ENCODE results near the gene AGRN.
"Not testable (repeated sequence)": the region's sequence is repeated elsewhere in the genome, so short reads cannot be mapped to it uniquely, and the experiment has no call there.

Gene AGRN

GRCh38 chr1:1003618-1004419 lies 16.1 kb upstream of the AGRN start:
- DNase-seq = no peak

DNA sequence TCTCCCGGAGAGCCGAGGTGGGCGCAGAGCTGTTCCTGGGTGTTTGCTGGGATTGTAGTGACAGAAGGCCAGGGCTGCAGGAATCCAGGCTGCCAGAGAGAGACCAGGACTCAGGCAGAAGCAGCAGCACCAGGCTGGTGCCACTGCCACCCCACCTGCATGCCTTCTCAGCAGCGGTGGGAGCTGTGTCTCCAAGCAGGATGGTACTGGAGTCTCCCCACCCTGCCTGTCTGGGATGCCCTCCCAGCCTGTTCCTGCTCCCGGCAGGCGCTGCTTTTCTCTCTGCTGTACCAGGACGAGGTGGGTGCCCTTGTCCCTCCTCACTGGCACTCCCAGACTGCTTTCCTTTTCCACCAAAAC lies 15.5 kb upstream of the AGRN start:
- DNase-seq = no peak

DNA sequence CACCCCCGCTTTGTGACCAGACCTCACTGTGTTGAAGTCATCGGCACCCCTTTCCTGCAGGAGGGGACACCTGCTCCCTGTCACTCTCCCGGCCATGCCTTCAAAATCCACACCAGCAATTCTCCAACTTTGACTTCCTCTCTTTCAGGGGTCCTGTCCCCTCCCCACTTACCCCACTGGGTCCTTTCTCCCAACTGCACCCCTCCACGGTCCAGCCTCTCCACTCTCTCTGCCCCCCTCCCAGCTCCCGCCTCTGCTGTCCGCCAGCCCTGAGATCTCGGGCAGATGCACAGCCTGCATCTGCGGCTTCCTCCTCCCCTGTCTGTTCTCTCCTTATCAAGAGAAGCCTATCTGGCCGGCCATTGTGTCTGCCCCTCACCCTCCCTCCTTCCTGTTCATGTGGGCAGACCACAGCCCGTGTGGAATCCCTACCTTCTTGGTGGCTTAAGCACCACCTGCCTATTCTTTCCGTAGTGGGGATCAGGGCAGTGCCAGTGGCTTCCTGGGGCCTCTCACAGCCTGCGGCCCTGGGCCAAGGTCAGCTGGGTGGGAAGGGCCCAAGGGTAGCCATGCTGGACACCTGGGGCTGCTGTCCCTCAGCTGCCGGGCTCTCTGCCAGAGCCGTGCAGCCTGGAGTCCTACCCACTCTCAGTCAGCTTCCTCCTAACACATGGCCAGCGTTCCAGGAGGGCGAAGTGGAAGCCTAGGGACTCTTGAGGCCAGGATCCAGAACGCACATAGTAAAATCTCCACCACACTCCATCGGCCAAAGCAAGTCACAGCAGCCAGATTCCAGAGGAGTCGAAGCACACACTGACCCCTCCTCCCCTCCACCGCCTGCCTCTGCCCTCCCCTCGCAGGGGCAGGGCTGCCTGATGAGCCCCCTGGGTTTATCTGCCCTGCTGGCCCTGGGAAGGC lies 14.9 kb upstream of the AGRN start:
- DNase-seq = peak; percentile 55

DNA sequence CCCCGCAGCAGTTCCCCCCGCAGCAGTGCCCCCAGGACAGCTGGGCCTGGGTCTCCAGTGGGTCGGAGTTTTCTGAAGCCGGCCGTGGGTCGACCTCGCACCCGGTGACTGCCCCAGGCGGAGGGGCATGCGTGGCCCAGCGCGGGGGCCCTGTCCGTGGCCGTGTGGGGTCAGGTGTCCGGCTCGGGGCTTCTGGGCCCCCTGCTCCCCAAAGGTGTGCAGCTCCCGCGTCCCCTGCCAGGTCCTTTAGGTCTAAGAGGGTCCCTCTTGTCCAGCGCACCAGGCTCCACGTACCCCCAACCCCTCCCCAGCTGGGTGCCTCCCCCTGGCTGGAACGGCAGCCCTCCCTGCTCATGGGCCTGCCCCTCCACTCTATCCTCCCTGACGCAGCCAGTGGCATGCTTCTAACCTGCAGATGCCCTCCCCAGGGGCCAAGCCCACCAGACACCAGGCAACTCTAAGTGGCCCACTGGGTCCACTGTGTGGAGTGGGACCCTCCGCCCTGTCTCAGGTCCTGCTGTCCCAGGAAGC lies 14.1 kb upstream of the AGRN start:
- DNase-seq = no peak

DNA sequence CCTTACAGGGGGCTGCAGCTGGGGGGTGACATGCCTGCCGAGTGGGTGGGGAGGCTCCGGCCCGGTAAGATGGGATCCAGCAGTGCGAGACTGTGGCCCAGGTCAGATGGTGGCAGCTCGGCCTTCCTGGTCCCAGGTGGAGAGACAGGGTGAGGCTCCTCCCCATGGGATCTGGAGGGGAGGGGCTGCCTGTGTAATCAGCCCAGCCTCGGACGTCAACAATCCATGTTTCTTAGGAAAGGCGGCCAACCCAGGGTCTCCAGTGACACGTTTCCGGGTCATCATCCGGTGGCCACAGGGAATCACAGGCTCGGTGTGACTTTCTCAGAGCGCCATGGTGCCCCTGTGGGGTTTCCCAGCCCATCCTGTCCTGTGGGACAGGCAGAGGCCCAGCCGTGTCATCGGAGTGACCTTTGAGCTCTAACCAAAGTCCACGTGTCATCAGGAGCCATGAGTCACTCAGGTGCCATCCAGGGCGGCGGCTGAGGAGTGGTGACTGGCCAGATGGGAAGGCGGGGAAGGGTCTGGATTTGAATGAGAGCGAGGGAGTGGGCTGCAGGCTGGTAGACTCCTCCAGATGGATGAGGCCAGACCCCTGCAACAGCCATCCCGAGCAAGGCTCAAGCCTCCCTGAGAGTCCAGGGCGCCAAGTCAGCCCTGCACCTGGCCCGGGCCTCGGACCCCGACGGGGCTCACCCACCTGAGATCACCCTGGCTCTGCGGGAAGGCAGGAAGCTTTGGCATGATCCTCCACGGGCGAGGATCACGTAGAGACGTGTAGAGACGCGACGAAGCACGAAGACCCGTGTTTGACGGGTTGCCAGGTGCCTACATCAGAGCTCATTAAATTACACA lies 13.4 kb upstream of the AGRN start:
- no peak for DNase-seq

GRCh38 chr1:1010131-1010530 lies 9.8 kb upstream of the AGRN start:
- DNase-seq = not testable (repeated sequence)

- no peak for DNase-seq
Observed at GRCh38 chr1:1011396-1011949, 8.4 kb upstream of the AGRN start.

- DNase-seq = not testable (repeated sequence)
Observed at GRCh38 chr1:1012736-1013104, 7.2 kb upstream of the AGRN start.

GRCh38 chr1:1013105-1013921 lies 6.6 kb upstream of the AGRN start, which contains the start of gene ISG15:
TSS of gene ISG15 (plus strand) at chr1:1013497. CDS start at chr1:1013574, 77 bp downstream.
- DNase-seq = peak; percentile 83

GRCh38 chr1:1013922-1014648 lies 5.8 kb upstream of the AGRN start:
- peak; percentile 41 for DNase-seq

GRCh38 chr1:1014799-1015681 lies 4.9 kb upstream of the AGRN start:
- no peak for DNase-seq

GRCh38 chr1:1017397-1018320 lies 2.3 kb upstream of the AGRN start:
- DNase-seq = not testable (repeated sequence)

- DNase-seq = not testable (repeated sequence)
Observed at GRCh38 chr1:1018321-1018685, 1.6 kb upstream of the AGRN start.

DNA sequence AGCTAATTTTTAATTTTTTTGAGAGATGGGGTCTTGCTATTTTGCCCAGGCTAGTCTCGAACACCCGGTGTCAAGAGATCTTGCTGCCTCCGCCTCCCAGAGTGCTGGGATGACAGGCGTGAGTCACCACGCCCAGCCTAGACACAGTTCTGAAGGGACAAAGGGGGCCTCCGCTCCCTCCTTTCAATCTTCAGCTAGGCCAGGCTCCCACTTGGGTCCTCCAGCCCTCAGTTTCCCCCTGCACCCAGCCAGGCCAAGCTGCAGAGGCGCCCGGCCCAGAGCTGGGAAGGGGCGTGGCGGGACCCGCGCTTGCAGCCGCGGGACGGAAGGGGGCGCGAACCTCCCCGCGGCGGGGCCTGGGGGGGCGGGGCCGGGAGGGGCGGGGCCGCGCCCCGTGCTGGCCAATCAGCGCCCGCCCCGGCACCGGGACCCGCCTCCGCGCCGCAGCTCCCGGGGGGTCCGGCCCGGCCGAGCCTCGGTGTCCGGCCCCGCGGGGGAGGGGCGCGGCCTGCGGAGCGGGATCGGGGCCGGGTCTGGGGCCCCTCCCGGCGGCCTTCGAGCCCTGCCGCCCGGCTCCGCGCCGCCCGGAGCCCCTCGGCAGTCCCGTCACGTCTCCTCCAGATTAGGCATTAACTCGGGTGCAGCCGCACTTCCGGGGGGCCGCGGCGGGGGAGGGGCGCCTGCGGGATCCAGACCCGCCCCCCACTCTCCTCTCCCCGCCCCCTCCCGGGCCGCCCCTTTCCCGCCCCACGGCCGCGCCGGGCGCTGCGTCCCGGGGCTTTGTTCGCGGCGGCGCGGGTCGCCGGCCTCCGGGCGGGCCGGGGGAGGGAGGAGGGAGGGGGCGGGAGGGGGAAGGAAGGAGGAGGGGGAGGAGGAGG lies 559 bp upstream of the AGRN start:
- DNase-seq = peak; percentile 83

- DNase-seq = no peak
Observed at GRCh38 chr1:1020415-1021009, 592 bp downstream of the AGRN start.

GRCh38 chr1:1021010-1021919 lies 1.3 kb downstream of the AGRN start:
- DNase-seq = peak; percentile 86
